Fibroblast of pulmonary artery (primary cell): ENCODE data around the gene GLS.

Experiments used
- DNase-seq: peaks from one replicate; pipeline ENCODE4 v3.0.0-alpha.2; 2010; ENCODE audit warnings: low read depth
- H3K4me3 ChIP-seq: replicated peaks from 2 replicates; pipeline ENCODE4 v1.5.1; 2011; ENCODE audit warnings: low read depth, mild to moderate bottlenecking, control low read depth, low read length, moderate library complexity
- TF ChIP-seq, protein P1 (sequence below): IDR thresholded peaks from 2 replicates; pipeline ENCODE4 v1.5.1; 2011; ENCODE audit warnings: mild to moderate bottlenecking, control low read depth, low read length, inconsistent platforms; ENCODE audit errors: missing control alignments

GLS gene

DNA sequence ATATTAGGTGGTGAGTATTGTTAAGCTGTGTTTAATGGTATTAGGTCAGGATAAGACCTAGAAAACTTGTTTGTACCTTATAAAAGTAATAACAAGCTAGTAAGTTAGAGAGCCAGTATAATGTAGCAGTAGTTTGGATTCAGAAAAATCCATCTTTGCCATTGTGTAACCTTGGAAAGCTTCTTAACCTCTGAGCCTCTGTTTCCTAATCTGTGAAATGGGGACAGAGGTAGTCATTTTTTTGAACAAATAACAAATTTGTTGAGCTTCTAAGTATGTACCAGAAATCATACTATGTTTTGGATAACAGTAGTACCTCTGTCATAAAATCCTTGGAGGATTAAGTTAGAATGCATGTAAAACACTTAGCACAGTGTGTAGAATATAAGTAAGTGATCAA lies 12.5 kb downstream of the GLS start:
- no peak overlapping the region for H3K4me3 ChIP-seq
- TF ChIP-seq, protein P1, sequence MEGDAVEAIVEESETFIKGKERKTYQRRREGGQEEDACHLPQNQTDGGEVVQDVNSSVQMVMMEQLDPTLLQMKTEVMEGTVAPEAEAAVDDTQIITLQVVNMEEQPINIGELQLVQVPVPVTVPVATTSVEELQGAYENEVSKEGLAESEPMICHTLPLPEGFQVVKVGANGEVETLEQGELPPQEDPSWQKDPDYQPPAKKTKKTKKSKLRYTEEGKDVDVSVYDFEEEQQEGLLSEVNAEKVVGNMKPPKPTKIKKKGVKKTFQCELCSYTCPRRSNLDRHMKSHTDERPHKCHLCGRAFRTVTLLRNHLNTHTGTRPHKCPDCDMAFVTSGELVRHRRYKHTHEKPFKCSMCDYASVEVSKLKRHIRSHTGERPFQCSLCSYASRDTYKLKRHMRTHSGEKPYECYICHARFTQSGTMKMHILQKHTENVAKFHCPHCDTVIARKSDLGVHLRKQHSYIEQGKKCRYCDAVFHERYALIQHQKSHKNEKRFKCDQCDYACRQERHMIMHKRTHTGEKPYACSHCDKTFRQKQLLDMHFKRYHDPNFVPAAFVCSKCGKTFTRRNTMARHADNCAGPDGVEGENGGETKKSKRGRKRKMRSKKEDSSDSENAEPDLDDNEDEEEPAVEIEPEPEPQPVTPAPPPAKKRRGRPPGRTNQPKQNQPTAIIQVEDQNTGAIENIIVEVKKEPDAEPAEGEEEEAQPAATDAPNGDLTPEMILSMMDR: no peak
- no peak for DNase-seq

DNA sequence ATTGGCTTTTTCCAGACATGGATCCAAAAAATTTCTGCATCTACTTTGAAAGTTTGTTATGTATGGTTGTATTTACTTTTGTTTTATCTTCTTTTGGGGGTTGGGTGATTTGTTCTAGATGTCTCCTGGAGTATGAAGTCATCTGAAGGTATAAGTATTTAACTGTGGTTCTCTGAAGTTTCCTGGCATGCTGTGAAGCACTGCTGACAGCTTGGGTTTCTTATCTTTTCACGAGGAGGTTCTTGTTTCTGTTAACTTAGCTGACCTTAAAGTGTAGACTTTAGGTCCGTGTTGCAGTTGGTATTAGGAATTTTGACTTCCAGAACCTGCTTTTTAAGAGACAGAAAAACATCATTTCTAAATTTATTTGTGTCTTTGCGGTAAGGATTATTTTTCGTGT lies 15.9 kb downstream of the GLS start:
- TF ChIP-seq, protein P1: no peak
- H3K4me3 ChIP-seq: no peak overlapping the region
- DNase-seq: no peak

DNA sequence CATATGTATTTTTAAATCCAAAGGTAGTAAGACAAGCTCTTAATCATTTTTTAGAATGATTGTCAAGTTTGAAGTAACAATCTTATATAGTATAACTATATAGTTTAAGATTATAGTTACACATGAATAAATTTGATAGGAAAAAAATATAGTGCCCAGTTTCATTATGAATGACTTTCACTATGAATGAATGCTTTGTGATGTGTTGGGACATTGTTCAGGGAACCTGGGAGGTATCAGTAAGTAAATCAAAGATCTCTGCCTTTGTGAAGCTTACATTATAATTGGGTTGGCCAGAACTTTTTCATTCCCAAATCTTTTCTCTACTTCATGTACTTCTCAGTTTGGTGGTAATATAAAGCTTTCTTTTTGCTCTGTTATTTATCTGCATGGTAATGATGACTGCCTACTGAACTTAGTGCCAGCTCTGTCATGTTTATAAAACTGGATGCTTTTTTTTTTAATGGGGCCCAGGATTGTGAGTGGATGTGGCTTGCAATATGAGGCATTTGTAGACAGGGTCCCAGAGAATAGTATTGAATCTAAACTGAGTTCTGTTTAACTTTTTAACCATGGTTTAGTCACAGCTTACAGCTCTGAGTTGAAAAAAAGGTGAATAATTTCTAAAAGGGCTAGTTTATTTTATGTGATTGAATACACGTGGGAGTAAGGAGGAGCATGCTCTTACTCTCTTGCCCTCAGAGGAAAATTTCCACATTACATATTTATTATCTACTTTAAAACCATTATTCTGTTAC lies 23.3 kb downstream of the GLS start:
- no peak overlapping the region for H3K4me3 ChIP-seq
- DNase-seq: no peak
- TF ChIP-seq, protein P1: no peak

DNA sequence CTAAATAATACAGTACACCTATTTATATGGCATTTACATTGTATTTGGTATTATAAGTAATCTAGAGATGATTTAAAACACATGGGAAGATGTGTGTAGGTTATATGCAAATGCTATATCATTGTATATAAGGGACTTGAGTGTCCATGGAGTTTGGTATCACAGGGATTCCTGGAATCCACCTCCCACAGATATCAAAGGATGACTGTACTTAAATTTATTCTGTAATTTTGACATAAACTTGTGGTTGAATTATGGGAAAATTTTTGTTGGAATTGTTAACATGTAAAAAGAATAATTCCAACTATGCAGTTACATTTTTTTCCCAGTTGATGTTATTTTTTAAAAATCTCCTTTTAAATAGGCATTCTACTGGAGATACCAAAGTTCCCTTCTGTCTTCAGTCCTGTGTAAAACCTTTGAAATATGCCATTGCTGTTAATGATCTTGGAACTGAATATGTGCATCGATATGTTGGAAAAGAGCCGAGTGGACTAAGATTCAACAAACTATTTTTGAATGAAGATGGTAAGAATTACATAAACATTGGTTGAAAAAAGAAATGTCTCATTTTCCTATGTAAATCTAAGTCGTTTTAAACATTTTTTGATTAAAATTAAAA lies 24.1 kb downstream of the GLS start:
- peak; percentile 49 for DNase-seq
- TF ChIP-seq, protein P1: no peak
- H3K4me3 ChIP-seq: no peak overlapping the region

DNA sequence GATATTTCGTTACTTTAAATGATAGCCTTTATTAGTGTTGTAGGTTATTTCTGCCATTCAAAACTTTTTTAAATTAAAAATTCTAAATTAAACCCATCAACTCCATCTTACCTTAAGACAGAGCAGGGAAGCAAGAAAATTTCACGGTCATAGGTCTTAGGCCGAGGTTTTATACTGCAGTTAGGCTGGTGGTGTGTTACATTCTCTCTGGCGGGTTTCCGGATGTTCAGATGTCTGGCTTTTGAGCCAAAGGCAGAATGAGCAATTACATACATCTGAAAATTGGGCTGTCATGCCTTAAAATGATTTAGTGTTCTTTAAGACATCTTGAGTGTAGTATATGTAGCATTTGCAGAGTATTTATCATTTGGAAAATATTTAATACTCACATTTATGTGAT lies 27.9 kb downstream of the GLS start:
- TF ChIP-seq, protein P1: no peak
- H3K4me3 ChIP-seq: no peak overlapping the region
- DNase-seq: no peak

DNA sequence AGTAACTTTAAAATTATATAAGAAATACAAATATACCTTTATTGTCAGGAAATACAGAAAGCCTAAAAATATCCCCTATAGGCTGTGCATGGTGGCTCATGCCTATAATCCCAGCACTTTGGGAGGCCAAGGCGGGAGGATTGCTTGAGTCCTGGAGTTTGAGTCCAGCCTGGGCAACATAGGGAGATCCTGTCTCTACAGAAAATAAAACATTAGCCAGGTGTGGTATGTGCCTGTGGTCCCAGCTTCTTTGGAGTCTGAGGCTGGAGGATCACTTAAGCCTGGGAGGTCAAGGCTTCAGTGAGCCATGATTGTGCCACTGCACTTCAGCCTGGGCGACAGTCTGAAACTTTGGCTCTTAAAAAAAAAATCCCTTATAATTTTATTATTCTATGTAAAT lies 29.1 kb downstream of the GLS start:
- TF ChIP-seq, protein P1: no peak
- DNase-seq: no peak
- no peak overlapping the region for H3K4me3 ChIP-seq
